Coronary artery (tissue), 2 donors: ENCODE results near the gene PRIMA1.

Source experiments
- DNase-seq: peaks from one replicate; pipeline ENCODE4 v3.0.0-alpha.2; 2017; ENCODE audit warnings: low spot score
- H3K27ac ChIP-seq, 2 donors: fragments of 200-600 bp; sonication (generic); one replicate each; pipeline ENCODE4 v1.5.1; 2016 to 2019
- H3K4me3 ChIP-seq: fragments of 200-600 bp; sonication (generic); 2 replicates; pipeline ENCODE4 v1.5.1; 2016; ENCODE audit warnings: mild to moderate bottlenecking, moderate library complexity
- CTCF ChIP-seq: fragments of 200-600 bp; sonication (generic); IDR thresholded peaks from one replicate; pipeline ENCODE4 v1.5.1; 2019; ENCODE audit warnings: antibody characterized with exemption

PRIMA1 gene

GRCh38 chr14:93804654-93805053, 16.4 kb upstream of the PRIMA1 start:
- no peak overlapping the region for H3K4me3 ChIP-seq
- DNase-seq = no peak
- no peak overlapping the region for H3K27ac ChIP-seq
- no peak for TF ChIP-seq CTCF

GRCh38 chr14:93803408-93804318, 15.4 kb upstream of the PRIMA1 start:
- no peak for TF ChIP-seq CTCF
- no peak overlapping the region for H3K4me3 ChIP-seq
- H3K27ac ChIP-seq = no peak overlapping the region
- DNase-seq = no peak

GRCh38 chr14:93799989-93800921, 12.0 kb upstream of the PRIMA1 start:
- DNase-seq = no peak
- no peak for TF ChIP-seq CTCF
- H3K27ac ChIP-seq = no peak overlapping the region
- H3K4me3 ChIP-seq = no peak overlapping the region

- no peak for TF ChIP-seq CTCF
- no peak for DNase-seq
- Histone ChIP-seq H3K27ac (no peak overlapping the region), H3K4me3 (no peak overlapping the region)
Observed at GRCh38 chr14:93799617-93799988, 11.3 kb upstream of the PRIMA1 start.

GRCh38 chr14:93797536-93797935, 9.3 kb upstream of the PRIMA1 start:
- TF ChIP-seq CTCF = no peak
- Histone ChIP-seq H3K4me3 (no peak overlapping the region), H3K27ac (no peak overlapping the region)
- DNase-seq = no peak

- Histone ChIP-seq H3K27ac (no peak overlapping the region), H3K4me3 (no peak overlapping the region)
- TF ChIP-seq CTCF = no peak
- DNase-seq = no peak
Observed at GRCh38 chr14:93797071-93797470, 8.8 kb upstream of the PRIMA1 start.
